Cardiac muscle cell (in vitro differentiated cells and primary cell): ENCODE measurements around the gene MMP24. TPM values are rescaled to one million over a fixed set of nuclear protein-coding genes. Genes with fewer than 3 reads are reported as not detected.

Source experiments
- DNase-seq, 2 donors: peaks; one replicate each; pipeline versions ENCODE4 v3.0.0 to v3.0.0-alpha.2; 2010 to 2017; ENCODE audit warnings: low read depth in 1 of 2, low spot score in 1 of 2
- H3K27ac ChIP-seq: fragments of 200-600 bp; sonication (generic); 2 replicates; pipeline ENCODE4 v1.5.1; 2016
- H3K27me3 ChIP-seq: fragments of 200-600 bp; sonication (generic); 2 replicates; pipeline ENCODE4 v1.6.0; 2016; ENCODE audit warnings: control low read depth
- H3K36me3 ChIP-seq: fragments of 200-600 bp; sonication (generic); 2 replicates; pipeline ENCODE4 v1.5.1; 2016; ENCODE audit warnings: control low read depth
- H3K4me1 ChIP-seq: fragments of 200-600 bp; sonication (generic); 2 replicates; pipeline ENCODE4 v1.8.1; 2017; ENCODE audit warnings: low read depth, mild to moderate bottlenecking, mixed run types
- H3K4me3 ChIP-seq: fragments of 200-600 bp; sonication (generic); 2 replicates; pipeline ENCODE4 v1.5.1; 2016; ENCODE audit warnings: mild to moderate bottlenecking
- H3K9me3 ChIP-seq: fragments of 200-600 bp; sonication (generic); 2 replicates; pipeline ENCODE4 v1.5.1; 2017; ENCODE audit warnings: low read depth, mild to moderate bottlenecking, control low read depth
- CTCF ChIP-seq: IDR thresholded peaks from 2 replicates; pipeline ENCODE4 v1.5.1; 2012; ENCODE audit warnings: low read depth, mild to moderate bottlenecking, low read length
- polyA plus RNA-seq: library from polyadenylated mRNA; unstranded; fragments of >200 nt; fragmentation: Nextera tagmentation; extraction: Ambion mirVana; gene quantifications from 2 replicates; pipeline ENCODE4 v1.2.1, GENCODE V29; 2016
- total RNA-seq: library from RNA; depleted of rRNA; stranded (reverse); fragments of >200 nt; gene quantifications from 2 replicates; pipeline ENCODE4 v1.2.3, GENCODE V29; 2016

MMP24 gene
- total and polyA plus RNA-seq, 2 experiments from 2014 or later, result 5.9 to 8.9 TPM

DNA sequence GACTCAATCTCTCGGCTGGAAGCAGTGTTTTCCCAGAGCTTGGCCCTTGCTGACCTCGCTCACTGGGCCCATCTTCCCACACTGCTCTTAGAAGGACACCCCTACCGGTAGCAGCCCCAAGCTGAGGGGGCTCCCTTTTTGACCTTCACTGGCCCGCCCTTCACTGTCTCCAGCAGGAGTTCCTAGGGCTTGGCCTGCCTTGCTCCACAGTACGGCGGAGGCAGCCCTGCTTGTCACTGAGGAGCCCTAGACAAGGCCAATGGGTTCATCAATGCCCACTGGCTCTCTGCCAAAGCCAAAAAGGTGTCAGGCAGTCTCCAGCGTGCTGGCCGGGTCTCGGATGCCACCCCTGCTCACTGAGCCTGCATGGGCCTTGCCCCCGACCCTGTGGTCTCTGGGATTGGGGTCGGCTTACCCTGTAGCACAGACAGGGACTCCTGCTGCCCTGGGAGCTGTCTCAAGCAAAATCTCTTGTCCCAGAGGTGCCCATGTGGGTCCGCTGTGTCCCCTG lies 49.3 kb downstream of the MMP24 start:
- Histone ChIP-seq H3K27me3 (no peaks in the 10 kb centered on the region), H3K27ac (peak overlapping the region; percentile 40), H3K9me3 (no peaks in the 10 kb centered on the region), H3K4me3 (no peak overlapping the region), H3K4me1 (peaks cover 6% of the 10 kb centered on the region), H3K36me3 (peaks cover 10% of the 10 kb centered on the region)
- no peak for DNase-seq
- TF ChIP-seq CTCF, result no peak

- Histone ChIP-seq H3K4me3 (peak overlapping the region; percentile 70), H3K4me1 (peaks cover 6% of the 10 kb centered on the region), H3K27ac (peak overlapping the region; percentile 91), H3K36me3 (peaks cover 12% of the 10 kb centered on the region), H3K27me3 (no peaks in the 10 kb centered on the region), H3K9me3 (no peaks in the 10 kb centered on the region)
- no peak for TF ChIP-seq CTCF
- no peak for DNase-seq
Measured at GRCh38 chr20:35276408-35276807, 49.9 kb downstream of the MMP24 start.

GRCh38 chr20:35277127-35277526 lies 50.6 kb downstream of the MMP24 start:
- Histone ChIP-seq H3K4me3 (peak overlapping the region; percentile 70), H3K36me3 (peaks cover 12% of the 10 kb centered on the region), H3K27me3 (no peaks in the 10 kb centered on the region), H3K4me1 (peaks cover 6% of the 10 kb centered on the region), H3K27ac (peak overlapping the region; percentile 91), H3K9me3 (no peaks in the 10 kb centered on the region)
- no peak for TF ChIP-seq CTCF
- no peak for DNase-seq

DNA sequence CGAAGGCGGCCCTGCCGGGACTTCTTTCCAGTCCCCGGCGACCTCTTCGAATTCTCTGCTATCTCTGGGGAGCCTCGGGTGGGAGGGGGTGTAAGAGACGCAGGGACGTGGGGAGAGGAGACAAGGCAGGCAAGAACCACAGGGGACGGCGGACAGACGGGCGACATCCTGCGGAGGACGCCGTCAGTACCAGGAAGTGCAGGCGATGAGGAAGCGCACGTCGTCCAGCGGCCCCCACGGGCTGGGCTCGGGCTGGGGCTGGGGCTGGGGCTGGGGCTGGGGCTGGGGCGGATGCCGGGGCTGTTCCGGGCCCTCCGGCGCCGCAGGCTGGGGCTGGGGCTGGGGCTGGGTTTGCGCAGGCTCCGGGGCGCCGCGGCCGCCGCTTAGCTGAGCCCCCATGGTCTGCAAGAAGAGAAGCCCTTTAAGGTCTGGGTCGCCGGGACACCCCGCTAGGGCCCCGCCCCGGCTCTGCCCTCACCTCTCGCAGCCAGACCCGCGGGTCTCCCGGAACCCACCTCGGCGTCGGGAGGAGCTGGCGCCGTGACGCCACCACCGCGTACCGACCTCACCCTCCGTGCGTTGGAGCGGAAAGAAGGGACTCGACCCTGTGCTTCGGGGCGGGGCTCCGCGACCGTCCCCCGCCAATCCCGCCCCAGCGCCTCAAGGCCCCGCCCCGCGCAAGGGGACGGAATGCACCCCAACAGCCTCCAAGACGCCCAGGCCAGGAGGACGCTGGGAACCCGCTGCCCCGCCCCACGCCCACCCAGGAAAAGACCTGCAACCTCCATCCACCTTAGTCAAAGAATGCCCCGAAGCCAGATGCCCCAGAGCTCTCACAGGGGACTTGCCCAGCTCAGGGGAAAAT lies 51.3 kb downstream of the MMP24 start, which contains the start of gene MMP24OS:
TSS of gene MMP24OS (minus strand) at position 592 of the 865 bp plus-strand sequence. CDS start at position 399, 193 bp downstream.
- Histone ChIP-seq H3K4me1 (peaks cover 6% of the 10 kb centered on the region), H3K36me3 (peaks cover 16% of the 10 kb centered on the region), H3K4me3 (peak within 1 kb of the TSS; percentile 70), H3K9me3 (no peaks in the 10 kb centered on the region), H3K27me3 (no peaks in the 10 kb centered on the region), H3K27ac (peak within 1 kb of the TSS; percentile 91)
- DNase-seq, result peak; percentile 92 to 96
- no peak for TF ChIP-seq CTCF

GRCh38 chr20:35279040-35279439 lies 52.5 kb downstream of the MMP24 start:
- H3K9me3 ChIP-seq, result no peaks in the 10 kb centered on the region
- H3K4me3 ChIP-seq, result no peak overlapping the region
- peaks cover 12% of the 10 kb centered on the region for H3K4me1 ChIP-seq
- no peak for DNase-seq
- peaks cover 16% of the 10 kb centered on the region for H3K36me3 ChIP-seq
- no peak for TF ChIP-seq CTCF
- H3K27ac ChIP-seq, result peak overlapping the region; percentile 91
- no peaks in the 10 kb centered on the region for H3K27me3 ChIP-seq
